Left ventricle myocardium inferior (tissue), 1 donor: ENCODE results near the gene GPR17. TPM values are rescaled to one million over a fixed set of nuclear protein-coding genes. Genes with fewer than 3 reads are reported as not detected.

Source experiments
- DNase-seq: peaks from one replicate; pipeline ENCODE4 v3.0.0-alpha.2; 2020
- H3K27ac ChIP-seq: fragments of 200-600 bp; replicated peaks from 2 replicates; pipeline ENCODE4 v1.8.0; 2021
- H3K27me3 ChIP-seq: fragments of 200-600 bp; 2 replicates; pipeline ENCODE4 v1.8.0; 2021; ENCODE audit warnings: low read depth
- H3K36me3 ChIP-seq: fragments of 200-600 bp; 2 replicates; pipeline ENCODE4 v1.8.0; 2021
- H3K4me1 ChIP-seq: fragments of 200-600 bp; 2 replicates; pipeline ENCODE4 v1.8.0; 2021
- H3K4me3 ChIP-seq: fragments of 200-600 bp; 2 replicates; pipeline ENCODE4 v1.8.0; 2021; ENCODE audit warnings: mild to moderate bottlenecking, moderate library complexity
- H3K9me3 ChIP-seq: fragments of 200-600 bp; replicated peaks from 2 replicates; pipeline ENCODE4 v1.8.0; 2021
- intact Hi-C: fragments of 100-400 bp; cut with micrococcal nuclease; formaldehyde crosslinking; loops from one replicate; pipeline ENCODE4 v1.11.0; 2022
- total RNA-seq: library from RNA; stranded (reverse); fragmentation: NEBNext Ultra II Directional; extraction: Animal tissue kit (Norgen Biotek cat#: 25700); gene quantifications from one replicate; pipeline ENCODE4 v1.2.1, GENCODE V29; 2021
- TF ChIP-seq, protein P1 (sequence below): fragments of 200-600 bp; IDR thresholded peaks from 2 replicates; pipeline ENCODE4 v1.8.0; 2021; ENCODE audit warnings: antibody characterized with exemption, mild to moderate bottlenecking, borderline replicate concordance
- donor health status: DM: no; HTN: yes; CAD: no; lungs with severe emphysema.

Gene GPR17
- total RNA-seq, 1 donor from 2014 or later: 0.16 TPM

DNA sequence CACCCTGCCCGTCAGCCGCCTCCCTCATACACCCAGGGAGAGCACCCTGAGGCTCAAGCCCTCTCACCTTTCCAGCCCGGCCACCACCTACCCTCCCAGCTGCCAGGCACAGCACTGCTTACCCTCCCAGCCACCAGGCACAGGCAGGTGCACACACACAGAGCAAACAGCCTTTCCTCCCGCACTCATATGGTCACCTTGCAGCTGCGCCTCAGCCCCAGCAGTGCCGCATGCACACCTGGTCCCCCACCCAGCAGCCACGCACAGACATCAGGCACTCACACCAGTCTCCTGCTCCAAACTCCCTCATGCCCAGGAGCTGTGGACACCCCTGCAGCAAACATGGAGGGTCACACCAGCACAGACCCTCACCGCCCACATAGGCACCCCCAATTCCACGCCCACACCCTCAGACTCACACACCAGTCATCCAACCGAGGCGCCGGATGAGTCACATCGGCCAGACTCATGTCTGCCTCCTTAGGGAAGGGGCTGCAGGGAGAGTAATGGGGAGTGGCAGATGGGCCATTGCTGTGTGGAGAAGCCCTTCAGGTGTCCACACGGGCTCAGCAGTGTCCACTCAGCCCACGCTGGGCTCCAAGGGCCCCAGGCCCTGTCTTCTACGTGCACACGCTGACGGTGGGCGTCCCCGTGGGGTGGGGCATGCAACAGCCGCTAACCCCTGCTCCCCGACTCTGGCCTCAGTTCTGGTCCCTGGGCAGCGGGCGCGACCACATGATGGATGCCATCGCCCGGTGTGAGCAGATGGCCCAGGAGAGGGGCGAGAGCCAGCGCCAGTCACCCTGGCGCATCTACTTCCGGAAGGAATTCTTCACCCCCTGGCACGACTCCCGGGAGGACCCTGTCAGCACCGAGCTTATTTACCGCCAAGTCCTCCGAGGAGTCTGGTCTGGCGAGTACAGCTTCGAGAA is 22.3 kb upstream of the GPR17 start:
- Histone ChIP-seq H3K27ac (no peak overlapping the region), H3K4me3 (no peak overlapping the region), H3K4me1 (peaks cover 39% of the 10 kb centered on the region), H3K36me3 (no peaks in the 10 kb centered on the region), H3K27me3 (peaks cover 23% of the 10 kb centered on the region), H3K9me3 (no peaks in the 10 kb centered on the region)
- DNase-seq: no peak
- TF ChIP-seq, protein P1, sequence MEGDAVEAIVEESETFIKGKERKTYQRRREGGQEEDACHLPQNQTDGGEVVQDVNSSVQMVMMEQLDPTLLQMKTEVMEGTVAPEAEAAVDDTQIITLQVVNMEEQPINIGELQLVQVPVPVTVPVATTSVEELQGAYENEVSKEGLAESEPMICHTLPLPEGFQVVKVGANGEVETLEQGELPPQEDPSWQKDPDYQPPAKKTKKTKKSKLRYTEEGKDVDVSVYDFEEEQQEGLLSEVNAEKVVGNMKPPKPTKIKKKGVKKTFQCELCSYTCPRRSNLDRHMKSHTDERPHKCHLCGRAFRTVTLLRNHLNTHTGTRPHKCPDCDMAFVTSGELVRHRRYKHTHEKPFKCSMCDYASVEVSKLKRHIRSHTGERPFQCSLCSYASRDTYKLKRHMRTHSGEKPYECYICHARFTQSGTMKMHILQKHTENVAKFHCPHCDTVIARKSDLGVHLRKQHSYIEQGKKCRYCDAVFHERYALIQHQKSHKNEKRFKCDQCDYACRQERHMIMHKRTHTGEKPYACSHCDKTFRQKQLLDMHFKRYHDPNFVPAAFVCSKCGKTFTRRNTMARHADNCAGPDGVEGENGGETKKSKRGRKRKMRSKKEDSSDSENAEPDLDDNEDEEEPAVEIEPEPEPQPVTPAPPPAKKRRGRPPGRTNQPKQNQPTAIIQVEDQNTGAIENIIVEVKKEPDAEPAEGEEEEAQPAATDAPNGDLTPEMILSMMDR: no peak
- intact Hi-C loops: no loop called here

DNA sequence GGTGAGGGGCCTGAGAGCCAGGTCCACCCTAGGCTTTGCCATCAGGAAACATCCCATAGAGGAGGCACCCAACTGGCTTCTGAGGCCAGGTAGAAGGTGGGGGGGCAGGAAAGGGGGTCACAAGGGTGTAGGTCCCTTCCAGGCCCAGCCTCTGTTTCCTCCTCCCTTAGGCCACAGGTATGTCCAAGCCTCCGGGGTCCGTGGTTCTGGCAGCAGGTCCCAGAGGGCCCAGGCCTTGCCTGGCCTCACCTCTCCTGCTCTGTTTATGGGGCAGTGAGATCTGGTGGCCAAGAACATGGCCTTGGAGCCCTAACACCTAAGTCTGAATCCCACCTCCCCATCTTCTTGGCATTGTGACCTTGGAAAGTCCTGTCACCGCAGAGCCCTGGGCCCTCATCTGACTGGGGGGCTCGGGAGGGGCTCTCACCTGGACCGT is 21.6 kb upstream of the GPR17 start:
- no peaks in the 10 kb centered on the region for H3K36me3 ChIP-seq
- TF ChIP-seq, protein P1: no peak
- peaks cover 46% of the 10 kb centered on the region for H3K4me1 ChIP-seq
- no peaks in the 10 kb centered on the region for H3K9me3 ChIP-seq
- intact Hi-C loops: no loop called here
- no peak for DNase-seq
- H3K27ac ChIP-seq: no peak overlapping the region
- peaks cover 23% of the 10 kb centered on the region for H3K27me3 ChIP-seq
- H3K4me3 ChIP-seq: no peak overlapping the region

DNA sequence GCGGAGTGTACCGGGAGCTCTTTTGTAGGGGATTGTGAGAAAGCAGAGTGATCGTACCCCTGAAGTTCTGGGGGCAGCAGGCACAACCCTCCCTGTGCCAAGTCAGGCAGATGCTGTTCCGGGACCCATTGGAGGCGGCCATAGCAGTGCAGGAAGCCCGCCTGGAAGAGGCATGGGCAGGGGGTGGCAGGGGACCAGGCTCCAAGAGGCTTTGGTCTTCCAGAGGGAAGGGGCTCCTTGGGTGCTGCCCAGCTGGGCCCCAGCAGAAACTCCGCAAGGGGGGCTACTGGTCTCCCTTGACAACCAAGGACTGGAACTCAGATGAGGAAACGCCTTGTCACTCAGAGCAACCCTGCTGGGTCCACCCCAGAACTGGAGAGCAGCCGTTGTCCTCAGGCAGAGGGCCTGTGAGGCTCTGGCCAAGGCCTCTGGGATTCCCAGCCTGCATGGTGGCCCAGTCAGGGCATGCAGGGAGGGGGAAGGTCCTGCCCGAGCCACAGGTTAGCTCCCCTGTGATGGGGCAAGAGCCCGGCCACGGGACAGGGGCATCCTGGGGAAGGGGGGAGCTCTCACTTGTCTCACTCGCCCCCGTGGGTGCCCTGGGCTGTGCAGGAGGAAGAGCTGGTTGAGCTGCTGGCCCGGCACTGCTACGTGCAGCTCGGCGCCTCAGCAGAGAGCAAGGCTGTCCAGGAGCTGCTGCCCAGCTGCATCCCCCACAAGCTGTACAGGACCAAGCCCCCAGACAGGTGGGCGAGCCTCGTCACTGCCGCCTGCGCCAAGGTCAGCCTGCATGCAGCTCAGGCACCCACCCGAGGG is 21.0 kb upstream of the GPR17 start:
- TF ChIP-seq, protein P1: no peak
- Histone ChIP-seq H3K36me3 (no peaks in the 10 kb centered on the region), H3K4me3 (no peak overlapping the region), H3K27me3 (peaks cover 23% of the 10 kb centered on the region), H3K4me1 (peaks cover 52% of the 10 kb centered on the region), H3K9me3 (no peaks in the 10 kb centered on the region), H3K27ac (no peak overlapping the region)
- intact Hi-C loops: no loop called here
- no peak for DNase-seq

DNA sequence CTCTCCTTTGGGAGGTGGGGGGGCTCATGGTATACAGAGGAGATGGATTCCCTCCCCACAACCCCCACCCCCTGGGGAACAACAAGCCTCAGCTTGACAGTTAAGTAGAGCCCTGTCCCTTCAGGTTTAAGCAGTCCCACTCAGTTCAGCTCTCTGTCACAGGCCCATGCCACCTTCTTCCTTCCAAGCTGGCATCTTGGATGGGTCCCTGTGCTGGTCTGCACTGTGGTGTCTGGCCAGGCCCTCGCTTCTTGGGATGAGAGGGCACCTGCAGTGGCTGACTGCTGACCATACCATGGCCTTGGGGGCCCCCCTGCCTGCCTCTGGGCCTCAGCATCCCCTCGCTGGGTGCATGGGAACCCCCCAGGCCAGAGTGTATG is 20.4 kb upstream of the GPR17 start:
- Histone ChIP-seq H3K36me3 (no peaks in the 10 kb centered on the region), H3K4me3 (no peak overlapping the region), H3K27ac (no peak overlapping the region), H3K9me3 (no peaks in the 10 kb centered on the region), H3K4me1 (peaks cover 58% of the 10 kb centered on the region), H3K27me3 (peaks cover 23% of the 10 kb centered on the region)
- TF ChIP-seq, protein P1: no peak
- intact Hi-C loops: no loop called here
- no peak for DNase-seq

DNA sequence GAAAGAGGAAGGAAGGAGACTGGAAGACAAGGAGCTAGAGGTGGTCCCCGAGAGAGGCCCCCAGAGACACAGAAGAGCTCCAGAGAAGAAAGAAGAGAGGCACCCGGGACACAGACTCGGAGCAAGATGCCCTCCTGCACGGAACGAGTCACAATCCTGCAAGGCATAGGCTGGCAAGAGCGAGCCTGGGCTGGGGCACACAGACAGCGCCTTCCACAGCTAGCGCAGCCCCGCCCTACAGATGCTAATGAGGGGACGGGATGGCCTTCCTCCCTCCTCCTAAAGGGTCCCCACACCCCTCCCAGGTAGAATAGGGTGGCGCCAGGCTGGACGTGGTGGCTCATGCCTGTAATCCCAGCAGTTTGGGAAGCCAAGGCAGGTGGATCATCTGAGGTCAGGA is 19.8 kb upstream of the GPR17 start:
- TF ChIP-seq, protein P1: no peak
- H3K4me1 ChIP-seq: peaks cover 64% of the 10 kb centered on the region
- H3K36me3 ChIP-seq: no peaks in the 10 kb centered on the region
- H3K27ac ChIP-seq: no peak overlapping the region
- DNase-seq: no peak
- H3K27me3 ChIP-seq: peaks cover 23% of the 10 kb centered on the region
- no peaks in the 10 kb centered on the region for H3K9me3 ChIP-seq
- intact Hi-C loops: no loop called here
- no peak overlapping the region for H3K4me3 ChIP-seq
